Suprapubic skin (tissue), 4 donors: ENCODE results near the gene ATE1. TPM values are rescaled to one million over a fixed set of nuclear protein-coding genes. Genes with fewer than 3 reads are reported as not detected.

Experiments
- DNase-seq, 2 donors: peaks; one replicate each; pipeline ENCODE4 v3.0.0-alpha.2; 2019; ENCODE audit warnings: low spot score in 2 of 2
- H3K27ac ChIP-seq: fragments of 200-600 bp; sonication (generic); one replicate; pipeline ENCODE4 v1.5.1; 2019
- H3K27me3 ChIP-seq: fragments of 200-600 bp; sonication (generic); one replicate; pipeline ENCODE4 v1.5.1; 2019
- H3K36me3 ChIP-seq: fragments of 200-600 bp; sonication (generic); one replicate; pipeline ENCODE4 v1.5.1; 2019
- H3K4me1 ChIP-seq: fragments of 200-600 bp; sonication (generic); one replicate; pipeline ENCODE4 v1.5.1; 2019
- H3K4me3 ChIP-seq: fragments of 200-600 bp; sonication (generic); one replicate; pipeline ENCODE4 v1.5.1; 2019; ENCODE audit warnings: mild to moderate bottlenecking
- H3K9me3 ChIP-seq: fragments of 200-600 bp; sonication (generic); one replicate; pipeline ENCODE4 v1.5.1; 2019
- EP300 ChIP-seq: sonication (generic); formaldehyde crosslinking; IDR thresholded peaks from one replicate; pipeline ENCODE4 v1.6.1; 2017; ENCODE audit warnings: antibody characterized with exemption
- POLR2A ChIP-seq, 2 donors: fragments of 450-650 bp; IDR thresholded peaks; one replicate each; pipeline ENCODE4 v1.6.1; 2017; ENCODE audit warnings: antibody characterized with exemption in 2 of 2, mild to moderate bottlenecking in 2 of 2, moderate library complexity in 2 of 2
- POLR2AphosphoS5 ChIP-seq, 3 donors: sonication (generic); formaldehyde crosslinking; IDR thresholded peaks; one replicate each; pipeline ENCODE4 v1.6.1; 2017; ENCODE audit warnings: antibody characterized with exemption in 3 of 3
- WGBS: methylation state at CpG from one replicate; pipeline ENCODE4 v1.1.5; 2018; 5-methylcytosine and 5-hydroxymethylcytosine counted together
- total RNA-seq, 4 donors: library from RNA; depleted of rRNA; stranded (reverse); fragments of >200 nt; gene quantifications; one replicate each; pipeline ENCODE4 v1.1.0, GENCODE V29; 2016
- TF ChIP-seq, protein P1 (sequence below), 2 donors: fragments of 200-600 bp in 1 of 2; fragments of 450-650 bp in 1 of 2; sonication (generic) in 1 of 2; IDR thresholded peaks; one replicate each; pipeline ENCODE4 v1.5.1; 2016 to 2019; ENCODE audit warnings: antibody characterized with exemption in 2 of 2, mild to moderate bottlenecking in 1 of 2, moderate library complexity in 1 of 2

Gene ATE1
- total RNA-seq, 4 donors from 2014 or later = 20.3 to 23.2 (median 21.7) TPM

GRCh38 chr10:121949049-121949448, 21.2 kb upstream of the ATE1 start:
- H3K27ac ChIP-seq = no peak overlapping the region
- no peak for DNase-seq
- H3K4me1 ChIP-seq = no peaks in the 10 kb centered on the region
- H3K4me3 ChIP-seq = no peak overlapping the region
- no peak for TF ChIP-seq EP300
- no peak for TF ChIP-seq POLR2A (IDR thresholded peaks at IDR 0.05)
- TF ChIP-seq, protein P1, sequence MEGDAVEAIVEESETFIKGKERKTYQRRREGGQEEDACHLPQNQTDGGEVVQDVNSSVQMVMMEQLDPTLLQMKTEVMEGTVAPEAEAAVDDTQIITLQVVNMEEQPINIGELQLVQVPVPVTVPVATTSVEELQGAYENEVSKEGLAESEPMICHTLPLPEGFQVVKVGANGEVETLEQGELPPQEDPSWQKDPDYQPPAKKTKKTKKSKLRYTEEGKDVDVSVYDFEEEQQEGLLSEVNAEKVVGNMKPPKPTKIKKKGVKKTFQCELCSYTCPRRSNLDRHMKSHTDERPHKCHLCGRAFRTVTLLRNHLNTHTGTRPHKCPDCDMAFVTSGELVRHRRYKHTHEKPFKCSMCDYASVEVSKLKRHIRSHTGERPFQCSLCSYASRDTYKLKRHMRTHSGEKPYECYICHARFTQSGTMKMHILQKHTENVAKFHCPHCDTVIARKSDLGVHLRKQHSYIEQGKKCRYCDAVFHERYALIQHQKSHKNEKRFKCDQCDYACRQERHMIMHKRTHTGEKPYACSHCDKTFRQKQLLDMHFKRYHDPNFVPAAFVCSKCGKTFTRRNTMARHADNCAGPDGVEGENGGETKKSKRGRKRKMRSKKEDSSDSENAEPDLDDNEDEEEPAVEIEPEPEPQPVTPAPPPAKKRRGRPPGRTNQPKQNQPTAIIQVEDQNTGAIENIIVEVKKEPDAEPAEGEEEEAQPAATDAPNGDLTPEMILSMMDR (IDR thresholded peaks at IDR 0.05) = no peak
- TF ChIP-seq POLR2AphosphoS5 (IDR thresholded peaks at IDR 0.05) = no peak
- no peaks in the 10 kb centered on the region for H3K27me3 ChIP-seq
- H3K9me3 ChIP-seq = no peaks in the 10 kb centered on the region
- no peaks in the 10 kb centered on the region for H3K36me3 ChIP-seq
- 58% methylated on average over 2 of the region's 2 CpGs for WGBS

GRCh38 chr10:121947343-121948330, 19.8 kb upstream of the ATE1 start:
- H3K4me3 ChIP-seq = no peak overlapping the region
- H3K27ac ChIP-seq = no peak overlapping the region
- H3K9me3 ChIP-seq = no peaks in the 10 kb centered on the region
- 91% methylated on average over 7 of the region's 7 CpGs for WGBS
- TF ChIP-seq POLR2A (IDR thresholded peaks at IDR 0.05) (no peak), EP300 (no peak), POLR2AphosphoS5 (IDR thresholded peaks at IDR 0.05) (no peak)
- TF ChIP-seq, protein P1 (IDR thresholded peaks at IDR 0.05) = no peak
- H3K4me1 ChIP-seq = peaks cover 3% of the 10 kb centered on the region
- no peaks in the 10 kb centered on the region for H3K36me3 ChIP-seq
- no peaks in the 10 kb centered on the region for H3K27me3 ChIP-seq
- DNase-seq = no peak

DNA sequence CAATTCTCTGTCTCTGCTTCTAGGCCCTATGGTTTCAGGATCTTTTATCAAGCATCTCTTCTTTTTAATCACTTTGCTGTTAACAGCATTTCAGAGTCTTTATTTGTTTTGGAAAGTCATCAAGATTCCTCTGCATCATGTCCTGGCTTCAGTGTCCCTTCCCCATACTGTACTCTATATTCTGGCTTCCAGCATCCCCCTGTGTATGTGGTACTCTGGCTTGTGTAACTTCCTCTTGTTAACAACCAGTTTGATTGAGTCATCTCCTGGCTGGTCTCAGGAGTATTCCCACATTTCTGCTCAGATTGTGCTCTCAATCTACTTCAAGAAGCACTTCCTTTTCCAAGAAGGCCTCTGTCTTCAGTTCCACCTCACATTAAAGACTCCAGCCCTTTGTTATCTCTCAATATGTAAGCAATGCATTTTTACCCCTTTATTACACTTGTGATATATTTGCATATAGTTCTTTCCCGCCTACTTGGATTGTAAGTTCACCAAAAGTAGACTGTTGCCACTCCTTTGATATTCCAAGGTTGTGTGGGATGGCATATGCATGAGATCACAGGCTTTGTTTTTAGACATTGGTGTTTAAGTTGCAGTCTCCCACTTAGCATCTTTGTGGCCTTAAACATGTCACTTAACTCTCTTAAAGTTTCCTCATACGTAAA, 15.1 kb upstream of the ATE1 start:
- TF ChIP-seq EP300 (no peak), POLR2A (IDR thresholded peaks at IDR 0.05) (no peak), POLR2AphosphoS5 (IDR thresholded peaks at IDR 0.05) (no peak)
- TF ChIP-seq, protein P1 (IDR thresholded peaks at IDR 0.05) = no peak
- DNase-seq = no peak
- Histone ChIP-seq H3K36me3 (no peaks in the 10 kb centered on the region), H3K4me3 (no peak overlapping the region), H3K4me1 (peaks cover 3% of the 10 kb centered on the region), H3K9me3 (no peaks in the 10 kb centered on the region), H3K27me3 (no peaks in the 10 kb centered on the region), H3K27ac (no peak overlapping the region)
- WGBS = 96% methylated on average over 2 of the region's 2 CpGs

DNA sequence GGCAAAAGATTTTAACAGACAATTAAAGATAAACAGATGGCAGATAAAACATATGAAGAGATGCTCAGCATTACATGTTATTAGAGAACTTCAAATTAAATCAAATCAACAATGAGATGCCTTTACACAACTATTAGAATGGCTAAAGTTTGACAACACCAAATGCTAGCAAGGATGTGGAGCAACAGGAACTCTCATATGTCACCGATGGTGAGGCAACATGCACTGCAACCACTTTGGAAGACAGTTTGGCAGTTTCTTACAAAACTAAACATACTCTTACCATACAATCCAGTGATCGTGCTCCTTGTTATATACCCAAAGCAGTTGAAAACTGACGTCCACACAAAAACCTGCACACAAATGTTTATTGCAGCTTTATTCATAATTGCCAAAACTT, 13.7 kb upstream of the ATE1 start:
- 95% methylated on average over 3 of the region's 3 CpGs for WGBS
- TF ChIP-seq POLR2A (IDR thresholded peaks at IDR 0.05) (no peak), POLR2AphosphoS5 (IDR thresholded peaks at IDR 0.05) (no peak), EP300 (no peak)
- TF ChIP-seq, protein P1 (IDR thresholded peaks at IDR 0.05) = no peak
- Histone ChIP-seq H3K27me3 (no peaks in the 10 kb centered on the region), H3K27ac (no peak overlapping the region), H3K36me3 (no peaks in the 10 kb centered on the region), H3K4me1 (peaks cover 3% of the 10 kb centered on the region), H3K4me3 (no peak overlapping the region), H3K9me3 (no peaks in the 10 kb centered on the region)
- DNase-seq = no peak

DNA sequence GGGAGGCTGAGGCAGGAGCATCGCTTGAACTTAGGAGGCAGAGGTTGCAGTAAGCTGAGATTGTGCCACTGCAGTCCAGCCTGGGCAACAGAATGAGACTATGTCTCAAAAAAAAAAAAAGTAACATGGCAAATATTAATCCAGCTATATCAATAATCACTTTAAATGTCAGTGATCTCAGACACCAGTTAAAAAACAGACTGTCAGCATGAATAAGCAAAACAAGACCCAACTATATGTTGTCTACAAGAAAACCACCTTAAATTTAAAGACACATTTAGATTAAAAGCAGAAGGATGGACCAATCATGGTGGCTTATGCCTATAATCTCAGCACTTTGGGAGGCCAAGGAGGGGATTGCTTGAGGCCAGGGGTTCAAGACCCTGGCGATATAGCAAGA, 8.5 kb upstream of the ATE1 start:
- Histone ChIP-seq H3K36me3 (no peaks in the 10 kb centered on the region), H3K27ac (no peak overlapping the region), H3K9me3 (no peaks in the 10 kb centered on the region), H3K4me1 (no peaks in the 10 kb centered on the region), H3K4me3 (no peak overlapping the region), H3K27me3 (no peaks in the 10 kb centered on the region)
- no peak for DNase-seq
- TF ChIP-seq POLR2AphosphoS5 (IDR thresholded peaks at IDR 0.05) (no peak), POLR2A (IDR thresholded peaks at IDR 0.05) (no peak), EP300 (no peak)
- TF ChIP-seq, protein P1 (IDR thresholded peaks at IDR 0.05) = no peak
- WGBS = 100% methylated on average over 2 of the region's 2 CpGs
